ENCODE data around the gene OMG. TPM values are rescaled to one million over a fixed set of nuclear protein-coding genes. Genes with fewer than 3 reads are reported as not detected.

Gene OMG
- total and polyA plus RNA-seq, 2 experiments from 2014 or later, result 0.94 TPM; not detected in 1

DNA sequence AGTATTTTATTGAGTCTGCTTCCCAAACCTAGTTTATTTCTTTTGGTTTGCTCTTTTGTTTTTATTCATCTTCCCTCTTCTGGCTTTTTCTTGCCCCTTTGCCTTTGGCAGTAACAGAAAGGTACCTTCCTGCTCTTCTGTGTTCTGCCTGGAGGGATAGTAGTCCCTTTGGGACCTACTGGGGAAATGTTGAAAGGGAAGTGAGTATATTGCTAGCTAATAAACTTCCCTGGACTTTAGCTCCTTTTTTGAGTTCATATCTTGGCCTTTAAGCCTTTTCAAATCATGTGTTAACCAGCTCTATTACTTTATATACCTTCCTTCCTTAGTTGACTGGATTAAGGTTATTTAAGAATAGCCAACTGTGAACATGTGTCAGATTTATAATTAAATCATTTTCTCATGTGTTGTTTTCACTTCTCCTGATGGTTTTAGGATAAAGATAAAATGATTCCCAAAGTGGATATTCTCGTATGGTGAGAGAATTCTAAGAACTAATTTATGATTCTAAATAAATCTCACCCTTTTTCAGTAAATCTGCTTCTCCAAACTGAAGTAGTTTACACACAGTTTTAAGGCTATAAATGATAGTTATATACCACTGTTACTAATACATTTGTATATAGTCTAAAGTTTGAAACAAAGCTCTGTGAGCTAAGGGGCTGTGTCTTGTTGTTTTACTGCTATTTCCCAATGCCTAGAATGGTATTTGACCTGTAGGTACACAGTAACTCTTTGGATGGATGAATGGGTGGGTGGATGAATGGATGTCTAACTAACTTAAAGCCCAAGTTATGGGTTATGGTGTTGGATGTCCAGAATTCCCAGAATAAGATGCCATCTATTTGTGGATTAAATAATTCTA, 45.7 kb downstream of the OMG start:
- Histone ChIP-seq H3K36me3 (peaks cover 10% of the 10 kb centered on the region), H3K4me3 (no peak overlapping the region), H3K27me3 (no peaks in the 10 kb centered on the region), H3K4me1 (ENCODE audit: low read depth) (no peaks in the 10 kb centered on the region), H3K9me3 (ENCODE audit: low read depth) (no peaks in the 10 kb centered on the region), H3K27ac (no peak overlapping the region)
- TF ChIP-seq CTCF (IDR thresholded peaks at IDR 0.05; ENCODE audit: low read depth, low read length), result no peak
- DNase-seq (ENCODE audit: low read depth in 1 of 2, low spot score in 1 of 2), result peak in 1 of 2 donors; percentile 27

- DNase-seq (ENCODE audit: low read depth in 1 of 2, low spot score in 1 of 2), result no peak
- H3K27ac ChIP-seq, result peak overlapping the region; percentile 1
- TF ChIP-seq CTCF (IDR thresholded peaks at IDR 0.05; ENCODE audit: low read depth, low read length), result no peak
These were observed 46.8 kb downstream of the OMG start for GRCh38 chr17:31250229-31250628.

GRCh38 chr17:31249835-31250141, 47.3 kb downstream of the OMG start:
- Histone ChIP-seq H3K4me3 (no peak overlapping the region), H3K4me1 (ENCODE audit: low read depth) (no peaks in the 10 kb centered on the region), H3K36me3 (peaks cover 15% of the 10 kb centered on the region), H3K9me3 (ENCODE audit: low read depth) (no peaks in the 10 kb centered on the region), H3K27ac (peak overlapping the region; percentile 1), H3K27me3 (no peaks in the 10 kb centered on the region)
- no peak for DNase-seq (ENCODE audit: low read depth in 1 of 2, low spot score in 1 of 2)
- TF ChIP-seq CTCF (IDR thresholded peaks at IDR 0.05; ENCODE audit: low read depth, low read length), result no peak

More at GRCh38 chr17:31250229-31250628, 46.8 kb downstream of the OMG start:
- no peak overlapping the region for H3K4me3 ChIP-seq
- H3K36me3 ChIP-seq, result peaks cover 15% of the 10 kb centered on the region
- H3K9me3 ChIP-seq (ENCODE audit: low read depth), result no peaks in the 10 kb centered on the region
- no peaks in the 10 kb centered on the region for H3K4me1 ChIP-seq (ENCODE audit: low read depth)
- no peaks in the 10 kb centered on the region for H3K27me3 ChIP-seq

DNA sequence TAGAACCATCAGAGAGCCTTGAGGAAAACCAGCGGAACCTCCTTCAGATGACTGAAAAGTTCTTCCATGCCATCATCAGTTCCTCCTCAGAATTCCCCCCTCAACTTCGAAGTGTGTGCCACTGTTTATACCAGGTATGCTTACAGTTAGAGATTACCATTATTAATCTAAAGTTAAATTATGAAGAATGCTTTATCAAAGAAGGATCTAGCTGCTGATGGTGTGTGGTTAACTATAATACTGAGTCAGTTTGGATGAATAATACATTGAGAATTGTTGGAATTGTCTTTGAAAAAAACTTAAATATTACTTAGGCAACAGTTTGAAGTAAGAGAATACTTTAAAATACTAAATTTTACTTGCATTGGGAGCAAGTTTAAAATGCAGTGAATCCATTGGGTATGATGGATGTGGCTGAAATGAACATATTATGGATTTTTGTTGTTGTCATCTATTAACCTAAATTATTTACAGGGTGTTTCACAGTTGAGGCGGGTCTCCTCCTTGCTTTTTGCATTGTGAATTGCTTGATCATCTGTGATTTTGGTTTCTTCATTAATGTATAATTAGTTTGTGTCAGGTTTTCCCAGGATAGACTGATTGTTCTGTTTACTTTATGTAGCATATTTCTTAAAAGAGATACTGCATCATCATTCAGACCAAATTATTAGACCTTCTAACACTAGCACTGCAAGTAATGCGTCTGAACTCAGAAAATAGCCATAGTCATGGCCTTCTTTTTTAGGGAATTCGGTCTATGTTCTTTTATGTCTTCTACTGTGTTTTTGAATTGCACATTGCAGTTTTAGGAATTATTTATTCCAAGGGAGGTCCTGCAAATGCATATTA, 47.8 kb downstream of the OMG start:
- Histone ChIP-seq H3K9me3 (ENCODE audit: low read depth) (no peaks in the 10 kb centered on the region), H3K4me1 (ENCODE audit: low read depth) (no peaks in the 10 kb centered on the region), H3K36me3 (peaks cover 15% of the 10 kb centered on the region), H3K4me3 (no peak overlapping the region), H3K27ac (peak overlapping the region; percentile 1), H3K27me3 (no peaks in the 10 kb centered on the region)
- TF ChIP-seq CTCF (IDR thresholded peaks at IDR 0.05; ENCODE audit: low read depth, low read length), result no peak
- DNase-seq (ENCODE audit: low read depth in 1 of 2, low spot score in 1 of 2), result peak in 1 of 2 donors; percentile 55

Other genes with a start within 250 kb of the OMG start
- 17.5 and 32.9 TPM in 2 replicates for gene NF1, start 202.3 kb downstream of the OMG start, total RNA-seq
- gene NF1, start 202.3 kb downstream of the OMG start, polyA plus RNA-seq, result 17.7 and 20.2 TPM in 2 replicates
- gene EVI2B, start 16.8 kb upstream of the OMG start, total RNA-seq, result not detected in 2 replicates
- gene EVI2B, start 16.8 kb upstream of the OMG start, polyA plus RNA-seq, result 0.42 and 1.2 TPM in 2 replicates
- not detected in 2 replicates for gene EVI2A, start 24.4 kb upstream of the OMG start, total RNA-seq
- gene EVI2A, start 24.4 kb upstream of the OMG start, polyA plus RNA-seq, result 0.25 and 0.99 TPM in 2 replicates
- 23.1 and 23.4 TPM in 2 replicates for gene RAB11FIP4, start 94.4 kb upstream of the OMG start, total RNA-seq
- gene RAB11FIP4, start 94.4 kb upstream of the OMG start, polyA plus RNA-seq, result 8.2 and 8.8 TPM in 2 replicates

All from cardiac muscle cell (in vitro differentiated cells and primary cell).